ENCODE measurements around the gene AHDC1. TPM values are rescaled to one million over a fixed set of nuclear protein-coding genes. Genes with fewer than 3 reads are reported as not detected.

AHDC1 gene
- total and polyA plus RNA-seq, 9 of the 15 experiments (the other 6 are each of a cell fraction or from before 2014, with no cell fraction given), result 0.21 to 36.4 (median 4.7) TPM

DNA sequence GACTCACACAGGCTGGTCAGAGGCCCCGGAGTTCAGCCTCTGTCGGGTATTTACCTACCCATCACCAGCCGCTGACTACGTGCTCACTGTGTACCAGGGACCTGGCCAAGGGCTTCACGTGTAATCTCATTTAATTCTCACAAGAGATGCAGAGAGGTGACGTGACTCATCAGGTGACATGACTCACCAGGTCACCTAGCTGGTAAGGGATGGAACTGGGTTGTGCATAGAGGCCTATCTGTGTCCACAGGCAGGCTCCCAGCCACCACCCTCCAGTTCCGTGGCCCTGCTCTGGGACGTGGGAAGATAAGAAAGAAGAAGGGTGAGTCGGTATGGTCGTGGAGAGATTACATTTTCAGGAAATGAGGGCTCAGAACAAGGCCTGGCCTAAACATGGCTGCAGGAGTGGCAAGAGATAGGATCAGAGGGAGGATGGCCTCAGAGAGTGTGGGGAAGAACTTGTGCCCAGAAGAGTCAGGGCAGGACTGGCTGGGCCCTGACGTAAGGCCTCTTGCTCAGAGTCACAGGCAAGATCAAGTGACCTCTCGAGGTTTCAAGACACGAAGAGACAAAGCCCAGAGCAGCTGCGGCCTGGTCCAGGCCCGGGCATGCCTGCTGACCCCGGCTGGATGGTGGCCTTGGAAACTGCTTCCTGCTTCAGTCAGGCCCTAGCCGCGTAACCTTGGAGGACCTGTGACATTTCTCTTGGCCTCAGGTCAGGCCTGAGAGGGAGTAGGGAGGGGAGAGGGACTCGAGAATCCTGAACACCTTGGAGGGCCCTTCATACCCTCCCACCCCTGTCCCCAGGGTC, 61.3 kb downstream of the AHDC1 start (continued):
- TF ChIP-seq KDM5B (IDR thresholded peaks at IDR 0.05; ENCODE audit: insufficient replicate concordance, low read depth, low read length), result peak; percentile 57
- peak; percentile 99 for TF ChIP-seq NBN (IDR thresholded peaks at IDR 0.05; ENCODE audit: low read depth)
- TF ChIP-seq, protein P1, sequence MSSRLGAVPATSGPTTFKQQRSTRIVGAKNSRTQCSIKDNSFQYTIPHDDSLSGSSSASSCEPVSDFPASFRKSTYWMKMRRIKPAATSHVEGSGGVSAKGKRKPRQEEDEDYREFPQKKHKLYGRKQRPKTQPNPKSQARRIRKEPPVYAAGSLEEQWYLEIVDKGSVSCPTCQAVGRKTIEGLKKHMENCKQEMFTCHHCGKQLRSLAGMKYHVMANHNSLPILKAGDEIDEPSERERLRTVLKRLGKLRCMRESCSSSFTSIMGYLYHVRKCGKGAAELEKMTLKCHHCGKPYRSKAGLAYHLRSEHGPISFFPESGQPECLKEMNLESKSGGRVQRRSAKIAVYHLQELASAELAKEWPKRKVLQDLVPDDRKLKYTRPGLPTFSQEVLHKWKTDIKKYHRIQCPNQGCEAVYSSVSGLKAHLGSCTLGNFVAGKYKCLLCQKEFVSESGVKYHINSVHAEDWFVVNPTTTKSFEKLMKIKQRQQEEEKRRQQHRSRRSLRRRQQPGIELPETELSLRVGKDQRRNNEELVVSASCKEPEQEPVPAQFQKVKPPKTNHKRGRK (tag; IDR thresholded peaks at IDR 0.05), result no peak
- TF ChIP-seq, protein P2, sequence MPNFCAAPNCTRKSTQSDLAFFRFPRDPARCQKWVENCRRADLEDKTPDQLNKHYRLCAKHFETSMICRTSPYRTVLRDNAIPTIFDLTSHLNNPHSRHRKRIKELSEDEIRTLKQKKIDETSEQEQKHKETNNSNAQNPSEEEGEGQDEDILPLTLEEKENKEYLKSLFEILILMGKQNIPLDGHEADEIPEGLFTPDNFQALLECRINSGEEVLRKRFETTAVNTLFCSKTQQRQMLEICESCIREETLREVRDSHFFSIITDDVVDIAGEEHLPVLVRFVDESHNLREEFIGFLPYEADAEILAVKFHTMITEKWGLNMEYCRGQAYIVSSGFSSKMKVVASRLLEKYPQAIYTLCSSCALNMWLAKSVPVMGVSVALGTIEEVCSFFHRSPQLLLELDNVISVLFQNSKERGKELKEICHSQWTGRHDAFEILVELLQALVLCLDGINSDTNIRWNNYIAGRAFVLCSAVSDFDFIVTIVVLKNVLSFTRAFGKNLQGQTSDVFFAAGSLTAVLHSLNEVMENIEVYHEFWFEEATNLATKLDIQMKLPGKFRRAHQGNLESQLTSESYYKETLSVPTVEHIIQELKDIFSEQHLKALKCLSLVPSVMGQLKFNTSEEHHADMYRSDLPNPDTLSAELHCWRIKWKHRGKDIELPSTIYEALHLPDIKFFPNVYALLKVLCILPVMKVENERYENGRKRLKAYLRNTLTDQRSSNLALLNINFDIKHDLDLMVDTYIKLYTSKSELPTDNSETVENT (CRISPR knock-in tag; IDR thresholded peaks at IDR 0.05), result no peak; the same call in 1 of the 2 replicates
- peak; percentile 76 for TF ChIP-seq ZNF134 (CRISPR knock-in tag; conservative IDR thresholded peaks at IDR 0.05)
- TF ChIP-seq, protein P3, sequence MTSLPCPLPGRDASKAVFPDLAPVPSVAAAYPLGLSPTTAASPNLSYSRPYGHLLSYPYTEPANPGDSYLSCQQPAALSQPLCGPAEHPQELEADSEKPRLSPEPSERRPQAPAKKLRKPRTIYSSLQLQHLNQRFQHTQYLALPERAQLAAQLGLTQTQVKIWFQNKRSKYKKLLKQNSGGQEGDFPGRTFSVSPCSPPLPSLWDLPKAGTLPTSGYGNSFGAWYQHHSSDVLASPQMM (CRISPR knock-in tag; IDR thresholded peaks at IDR 0.05), result no peak
- peak; percentile 50; the same call in 1 of the 2 replicates for TF ChIP-seq ESRRA (IDR thresholded peaks at IDR 0.05; ENCODE audit: borderline replicate concordance, low read depth)
- TF ChIP-seq ZNF311 (CRISPR knock-in tag; IDR thresholded peaks at IDR 0.05), result peak; percentile 96
- TF ChIP-seq ZNF77 (CRISPR knock-in tag; IDR thresholded peaks at IDR 0.05), result no peak
- peak; percentile 90 for TF ChIP-seq TCFL5 (CRISPR knock-in tag; conservative IDR thresholded peaks at IDR 0.05)
- peak; percentile 79 to 98 for TF ChIP-seq HDAC1 (IDR thresholded peaks at IDR 0.05)
- peak; percentile 91 for TF ChIP-seq IFI16 (CRISPR knock-in tag; IDR thresholded peaks at IDR 0.05)
- TF ChIP-seq SREBF1 (IDR thresholded peaks at IDR 0.05; ENCODE audit: borderline replicate concordance, low read depth, low read length), result no peak; the same call in 1 of the 2 replicates
- TF ChIP-seq NFXL1 (CRISPR knock-in tag; IDR thresholded peaks at IDR 0.05), result peak; percentile 87
- TF ChIP-seq, protein P4, sequence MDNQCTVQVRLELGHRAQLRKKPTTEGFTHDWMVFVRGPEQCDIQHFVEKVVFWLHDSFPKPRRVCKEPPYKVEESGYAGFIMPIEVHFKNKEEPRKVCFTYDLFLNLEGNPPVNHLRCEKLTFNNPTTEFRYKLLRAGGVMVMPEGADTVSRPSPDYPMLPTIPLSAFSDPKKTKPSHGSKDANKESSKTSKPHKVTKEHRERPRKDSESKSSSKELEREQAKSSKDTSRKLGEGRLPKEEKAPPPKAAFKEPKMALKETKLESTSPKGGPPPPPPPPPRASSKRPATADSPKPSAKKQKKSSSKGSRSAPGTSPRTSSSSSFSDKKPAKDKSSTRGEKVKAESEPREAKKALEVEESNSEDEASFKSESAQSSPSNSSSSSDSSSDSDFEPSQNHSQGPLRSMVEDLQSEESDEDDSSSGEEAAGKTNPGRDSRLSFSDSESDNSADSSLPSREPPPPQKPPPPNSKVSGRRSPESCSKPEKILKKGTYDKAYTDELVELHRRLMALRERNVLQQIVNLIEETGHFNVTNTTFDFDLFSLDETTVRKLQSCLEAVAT (IDR thresholded peaks at IDR 0.05), result peak; percentile 54 to 85; a peak in 2 of 4 replicates
- TF ChIP-seq MTA1 (IDR thresholded peaks at IDR 0.05; ENCODE audit: borderline replicate concordance), result peak; percentile 94

Data from K562 (cell line).